ENCODE results near the gene MATN3.

DNA sequence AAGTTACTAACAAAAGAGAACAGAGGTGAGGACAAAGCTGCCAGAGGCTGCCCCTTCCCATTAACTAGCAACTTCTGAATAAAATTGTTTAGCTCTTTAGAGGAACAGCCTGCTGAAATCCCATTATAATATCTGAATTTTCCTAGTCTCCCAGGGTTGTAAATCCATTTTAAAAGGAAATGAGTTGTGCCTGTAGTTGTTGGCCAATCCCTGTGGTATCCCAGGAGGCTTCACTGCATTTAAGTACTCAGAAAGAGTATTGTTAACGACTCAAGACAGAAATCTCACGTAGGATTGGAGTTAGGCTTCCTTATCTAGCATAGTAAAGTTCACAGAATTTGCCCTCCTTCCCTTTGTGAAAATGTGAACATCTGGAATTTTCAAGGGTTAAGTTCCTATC lies 30.1 kb upstream of the MATN3 start:
- no peak for TF ChIP-seq CTCF (conservative IDR thresholded peaks at IDR 0.05; ENCODE audit: low read length)
- no peak for TF ChIP-seq EZH2phosphoT487 (IDR thresholded peaks at IDR 0.05; ENCODE audit: borderline replicate concordance, low read depth, low read length)
